ENCODE results near the gene FAM124B.

FAM124B gene, protein sequence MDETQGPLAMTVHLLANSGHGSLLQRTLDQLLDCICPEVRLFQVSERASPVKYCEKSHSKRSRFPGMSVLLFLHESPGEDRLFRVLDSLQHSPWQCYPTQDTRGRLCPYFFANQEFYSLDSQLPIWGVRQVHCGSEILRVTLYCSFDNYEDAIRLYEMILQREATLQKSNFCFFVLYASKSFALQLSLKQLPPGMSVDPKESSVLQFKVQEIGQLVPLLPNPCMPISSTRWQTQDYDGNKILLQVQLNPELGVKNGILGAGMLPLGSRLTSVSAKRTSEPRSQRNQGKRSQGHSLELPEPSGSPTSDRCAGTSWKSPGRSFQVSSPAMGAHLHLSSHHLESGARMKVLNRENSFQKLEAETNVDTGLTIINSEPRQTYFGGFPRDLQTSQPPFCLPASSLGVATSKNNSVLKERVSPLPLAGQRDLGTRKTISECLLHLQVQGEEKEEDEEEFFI

DNA sequence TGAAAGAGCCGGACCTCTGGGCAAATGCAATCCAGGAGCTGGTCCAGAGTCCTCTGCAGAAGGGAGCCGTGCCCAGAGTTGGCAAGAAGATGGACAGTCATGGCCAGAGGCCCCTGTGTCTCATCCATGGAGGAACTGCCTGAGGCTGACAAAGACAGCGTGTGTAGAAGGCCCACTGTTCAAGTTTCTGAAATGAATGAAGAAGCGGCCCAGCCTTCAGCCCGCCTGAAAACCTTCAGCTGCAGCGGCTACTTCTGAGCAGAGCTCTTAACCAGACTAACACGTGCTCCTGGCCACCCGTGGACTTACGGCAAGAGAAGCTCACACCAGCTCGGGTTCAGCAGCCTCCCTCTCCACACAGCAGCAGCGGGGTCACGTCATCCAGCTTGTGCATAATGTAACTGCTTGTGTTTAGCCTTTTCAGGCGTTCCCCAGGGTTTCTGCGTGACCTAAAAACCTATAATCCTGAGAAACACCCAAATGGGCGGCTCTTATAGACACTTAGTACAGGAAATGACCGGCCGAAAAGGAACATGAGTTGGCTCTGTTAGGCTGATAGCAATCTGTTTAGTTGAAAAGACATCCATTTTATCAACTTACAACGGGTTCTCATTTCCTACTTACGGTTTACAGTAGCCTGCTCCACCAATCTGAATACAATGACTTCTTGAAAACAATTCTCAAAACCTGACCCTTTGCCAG is at the start of gene FAM124B:
Gene FAM124B (minus strand): TSS at position 467 of the 702 bp plus-strand sequence. CDS start 339 bp downstream, at position 128.
- DNase-seq (ENCODE audit: low read depth): no peak

GRCh38 chr2:224449212-224450147 is 47.6 kb upstream of the FAM124B start:
- no peak for DNase-seq (ENCODE audit: low read depth)

DNA sequence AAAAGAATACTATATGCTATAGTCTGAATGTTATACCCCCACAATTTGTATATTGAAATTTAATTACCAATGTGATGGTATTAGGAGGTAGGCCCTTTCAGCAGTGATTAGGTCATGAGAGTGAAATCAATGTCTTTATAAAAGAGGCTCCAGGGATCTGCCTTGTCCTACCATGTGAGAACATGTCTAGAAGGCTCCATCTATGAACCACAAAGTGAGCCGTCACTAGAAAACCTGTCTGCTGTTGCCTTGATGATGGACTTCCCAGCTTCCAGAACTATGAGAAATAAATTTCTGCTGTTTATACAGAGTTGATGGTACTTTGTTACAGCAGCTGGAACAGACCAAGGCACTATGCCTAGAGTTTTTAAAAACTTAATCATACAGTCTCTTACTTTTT is 46.3 kb upstream of the FAM124B start:
- no peak for DNase-seq (ENCODE audit: low read depth)

DNA sequence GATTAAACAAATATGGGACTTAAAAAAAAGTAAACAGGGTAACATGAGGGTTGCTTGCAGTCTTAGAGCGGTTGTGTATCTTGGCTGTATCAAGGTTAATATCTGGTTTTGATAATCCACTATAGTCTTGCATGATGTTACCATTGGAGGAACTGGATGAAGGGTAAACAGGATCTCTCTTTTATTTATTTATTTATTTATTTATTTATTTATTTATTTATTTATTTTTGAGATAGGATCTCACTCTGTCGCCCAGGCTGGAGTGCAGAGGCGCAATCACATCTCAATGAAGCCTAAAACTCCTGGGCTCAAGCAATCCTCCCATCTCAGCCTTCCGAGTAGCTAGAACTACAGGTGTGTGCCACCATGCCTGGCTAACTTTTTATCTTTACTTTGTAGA is 42.9 kb upstream of the FAM124B start:
- no peak for DNase-seq (ENCODE audit: low read depth)

- DNase-seq (ENCODE audit: low read depth): no peak
These were observed 42.1 kb upstream of the FAM124B start for GRCh38 chr2:224444021-224444420.

DNA sequence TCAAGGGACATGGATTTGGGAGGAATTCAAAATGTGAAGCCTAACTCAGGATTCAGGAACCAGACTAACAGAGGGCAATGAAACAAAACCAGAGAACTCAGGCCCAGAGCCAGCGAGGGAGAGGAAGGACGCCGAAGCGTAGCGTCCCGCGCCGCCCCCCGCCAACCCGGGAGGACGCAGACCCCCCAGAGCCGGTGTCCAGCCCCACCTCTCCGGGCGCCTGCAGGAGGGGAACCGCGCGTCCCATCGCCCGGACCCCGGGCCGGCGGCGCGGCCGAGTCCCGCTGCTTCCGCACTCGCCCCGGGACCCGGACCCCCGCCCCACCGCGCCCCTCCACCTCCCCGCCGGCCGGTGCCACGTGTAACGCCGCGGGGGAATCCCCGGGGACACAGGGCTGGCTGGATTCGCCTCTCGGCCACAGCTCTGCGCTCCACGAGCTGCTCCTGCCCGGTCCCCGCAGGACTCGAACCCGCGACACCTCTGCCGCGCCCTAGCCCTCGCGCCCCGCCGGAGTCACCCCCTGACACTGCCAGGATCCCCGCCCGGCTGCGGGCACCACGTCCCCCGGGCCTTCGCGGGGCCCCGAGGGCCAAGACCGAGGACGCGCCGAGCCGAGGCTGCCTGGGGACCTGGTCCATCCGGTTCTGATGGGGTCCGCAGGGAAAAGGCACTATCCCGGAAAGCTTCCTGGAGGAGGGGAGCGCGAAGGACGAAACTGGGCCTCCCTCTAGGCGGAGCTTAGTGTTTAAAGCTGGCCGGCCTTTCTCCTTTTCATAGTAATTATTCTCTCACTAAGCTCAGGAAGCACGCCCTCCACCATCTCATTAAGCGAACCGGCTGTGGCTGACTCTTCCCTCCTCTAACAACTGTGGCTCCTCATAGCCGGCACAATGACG is 40.4 kb upstream of the FAM124B start:
- DNase-seq (ENCODE audit: low read depth): no peak

DNA sequence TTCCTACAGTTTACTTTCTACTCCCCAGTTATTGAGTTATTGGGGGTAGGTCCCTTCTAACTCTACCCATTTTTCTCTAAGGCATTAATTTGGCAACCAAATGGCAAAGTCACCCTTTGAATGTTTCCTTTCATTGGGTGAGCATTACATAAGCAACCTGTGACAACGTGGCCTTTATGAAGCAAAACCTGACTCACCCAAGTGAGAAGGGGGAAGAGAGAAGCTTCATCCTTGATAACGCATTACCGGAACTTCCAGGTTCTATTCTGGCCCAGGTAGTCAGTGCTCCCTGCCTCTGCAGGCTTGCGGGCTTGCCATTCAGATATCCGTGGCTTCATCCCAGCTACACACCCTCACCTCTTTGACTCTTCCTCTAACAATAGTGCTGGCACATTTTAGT is 39.1 kb upstream of the FAM124B start:
- no peak for DNase-seq (ENCODE audit: low read depth)

DNA sequence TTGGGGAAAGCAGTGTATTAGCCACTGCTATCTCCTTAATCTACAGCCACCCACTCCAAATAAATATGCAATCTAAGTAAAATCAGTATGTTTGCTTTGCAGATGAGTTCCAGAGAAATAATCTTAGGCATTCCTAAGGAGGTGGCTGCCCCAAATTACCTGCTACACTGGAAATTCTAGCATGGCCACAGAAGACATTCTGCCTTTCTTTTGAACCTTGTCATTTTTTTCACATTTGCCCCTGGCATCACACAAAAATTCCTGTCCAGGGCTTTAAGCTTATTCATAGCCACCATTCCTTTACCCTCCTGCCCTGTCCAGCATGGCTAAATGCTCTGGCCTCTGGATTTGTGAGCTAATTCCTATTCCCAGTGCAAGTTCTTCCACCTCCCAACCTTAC is 36.8 kb upstream of the FAM124B start:
- no peak for DNase-seq (ENCODE audit: low read depth)

DNA sequence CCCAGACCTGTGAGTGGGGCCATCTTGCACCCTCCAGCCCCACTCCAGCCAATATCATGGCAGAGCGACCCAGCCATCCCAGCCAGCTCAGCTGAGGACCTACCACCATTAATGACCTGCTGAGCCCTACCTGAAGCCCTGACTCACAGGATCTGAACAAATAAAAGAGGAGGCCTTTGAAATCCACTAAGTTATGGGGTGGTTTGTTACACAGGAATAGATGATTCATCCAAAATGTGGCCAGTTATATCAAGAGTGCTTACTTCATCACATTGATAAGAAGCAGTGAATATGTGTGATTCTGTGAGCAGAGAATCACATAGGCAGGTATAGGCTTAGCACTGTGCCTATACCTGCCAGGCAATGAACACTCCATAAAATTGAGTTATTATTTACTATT is 34.7 kb upstream of the FAM124B start:
- DNase-seq (ENCODE audit: low read depth): no peak

DNA sequence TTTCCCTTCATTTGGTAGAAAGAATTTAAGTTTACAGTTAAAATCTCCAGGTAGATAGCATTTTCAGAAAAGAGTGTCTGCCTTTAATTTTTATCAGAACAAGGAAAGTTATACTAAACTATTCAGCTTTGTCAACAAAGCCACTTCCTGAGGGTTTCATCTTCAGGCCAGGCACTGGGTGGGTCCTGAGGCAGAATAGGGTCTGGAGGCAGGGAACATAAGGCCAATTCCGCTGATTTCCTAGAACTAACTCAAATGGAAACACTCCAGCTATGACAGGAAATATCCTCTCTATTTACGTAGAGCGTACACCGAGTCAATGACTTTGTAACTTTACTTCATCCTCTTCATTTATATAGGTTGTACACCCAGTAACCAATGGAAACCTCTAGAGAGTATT is 32.7 kb upstream of the FAM124B start:
- DNase-seq (ENCODE audit: low read depth): no peak

GRCh38 chr2:224433442-224433841 is 31.5 kb upstream of the FAM124B start:
- DNase-seq (ENCODE audit: low read depth): no peak

GRCh38 chr2:224432003-224432579 is 30.2 kb upstream of the FAM124B start:
- DNase-seq (ENCODE audit: low read depth): no peak

DNA sequence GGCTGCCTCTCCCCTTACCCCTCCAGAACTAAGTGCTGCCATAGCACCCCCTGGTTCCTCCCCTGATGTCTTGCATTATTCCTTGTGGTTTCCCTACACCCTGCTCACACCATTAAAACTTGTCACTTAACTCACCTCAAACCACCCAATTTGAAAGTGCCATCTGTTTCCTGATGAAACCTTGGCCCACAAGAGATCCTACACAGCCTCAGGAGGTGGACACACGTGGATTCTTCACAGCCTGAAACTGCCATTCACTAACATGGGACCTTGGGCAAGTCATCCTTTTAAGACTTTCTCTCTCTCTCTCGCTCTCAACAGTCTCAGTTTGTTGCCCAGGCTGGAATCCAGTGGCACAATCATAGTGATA is 27.5 kb upstream of the FAM124B start:
- no peak for DNase-seq (ENCODE audit: low read depth)

- no peak for DNase-seq (ENCODE audit: low read depth)
These were observed 27.0 kb upstream of the FAM124B start for GRCh38 chr2:224428787-224429440.

- no peak for DNase-seq (ENCODE audit: low read depth)
These were observed 25.6 kb upstream of the FAM124B start for GRCh38 chr2:224427471-224427870.

GRCh38 chr2:224426656-224427055 is 24.7 kb upstream of the FAM124B start:
- DNase-seq (ENCODE audit: low read depth): no peak

- no peak for DNase-seq (ENCODE audit: low read depth)
These were observed 19.2 kb upstream of the FAM124B start for GRCh38 chr2:224421065-224421464.

DNA sequence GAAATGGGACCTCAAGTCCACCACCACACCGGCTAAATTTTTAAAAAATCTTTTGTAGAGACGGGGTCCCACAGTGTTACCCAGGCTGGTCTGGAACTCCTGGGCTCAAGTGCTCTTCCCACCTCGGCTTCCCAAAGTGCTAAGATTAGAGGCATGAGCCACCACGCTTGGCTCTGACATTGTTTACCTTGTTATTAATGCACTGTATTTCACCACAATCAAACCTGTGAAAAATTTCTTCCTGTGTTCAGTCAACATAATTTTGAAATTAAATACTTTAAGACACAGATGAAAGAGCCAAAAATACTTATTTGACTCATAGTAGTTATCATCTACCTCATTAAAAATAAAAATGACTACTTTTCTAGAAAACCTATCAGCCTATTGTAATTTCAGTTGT is 16.0 kb upstream of the FAM124B start:
- no peak for DNase-seq (ENCODE audit: low read depth)

- no peak for DNase-seq (ENCODE audit: low read depth)
These were observed 15.4 kb upstream of the FAM124B start for GRCh38 chr2:224417361-224417729.

- no peak for DNase-seq (ENCODE audit: low read depth)
These were observed 14.9 kb upstream of the FAM124B start for GRCh38 chr2:224416656-224417360.

Data from stimulated activated CD8-positive, alpha-beta memory T cell treated with anti-CD3 and anti-CD28 coated beads, Interleukin-7, amount 100 ng/mL, for 24 hours (primary cell).